ENCODE data around the gene NUDC.
"Not testable (repeated sequence)": the region's sequence is repeated elsewhere in the genome, so short reads cannot be mapped to it uniquely, and the experiment has no call there.

DNA sequence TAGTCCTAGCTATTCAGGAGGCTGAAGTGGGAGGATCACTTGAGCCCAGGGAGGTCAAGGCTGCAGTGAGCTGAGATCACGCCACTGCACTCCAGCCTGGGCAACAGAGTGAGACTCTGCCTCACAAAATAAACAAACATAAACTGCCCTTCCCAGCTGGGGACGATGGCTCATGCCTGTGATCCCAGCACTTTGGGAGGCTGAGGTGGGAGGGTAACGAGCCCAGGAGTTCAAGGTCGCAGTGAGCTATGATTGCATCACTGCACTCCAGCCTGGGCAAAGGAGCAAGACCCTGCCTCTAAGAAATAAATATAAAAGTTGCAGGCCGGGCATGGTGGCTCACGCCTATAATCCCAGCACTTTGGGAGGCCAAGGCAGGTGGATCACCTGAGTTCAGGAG, 39.9 kb upstream of the NUDC start:
- TF ChIP-seq ZBTB7B (CRISPR knock-in tag; IDR thresholded peaks at IDR 0.05) = 0 out of 2 replicates have a peak, but pooled peaks have one; percentile 22
- TF ChIP-seq, protein P1, sequence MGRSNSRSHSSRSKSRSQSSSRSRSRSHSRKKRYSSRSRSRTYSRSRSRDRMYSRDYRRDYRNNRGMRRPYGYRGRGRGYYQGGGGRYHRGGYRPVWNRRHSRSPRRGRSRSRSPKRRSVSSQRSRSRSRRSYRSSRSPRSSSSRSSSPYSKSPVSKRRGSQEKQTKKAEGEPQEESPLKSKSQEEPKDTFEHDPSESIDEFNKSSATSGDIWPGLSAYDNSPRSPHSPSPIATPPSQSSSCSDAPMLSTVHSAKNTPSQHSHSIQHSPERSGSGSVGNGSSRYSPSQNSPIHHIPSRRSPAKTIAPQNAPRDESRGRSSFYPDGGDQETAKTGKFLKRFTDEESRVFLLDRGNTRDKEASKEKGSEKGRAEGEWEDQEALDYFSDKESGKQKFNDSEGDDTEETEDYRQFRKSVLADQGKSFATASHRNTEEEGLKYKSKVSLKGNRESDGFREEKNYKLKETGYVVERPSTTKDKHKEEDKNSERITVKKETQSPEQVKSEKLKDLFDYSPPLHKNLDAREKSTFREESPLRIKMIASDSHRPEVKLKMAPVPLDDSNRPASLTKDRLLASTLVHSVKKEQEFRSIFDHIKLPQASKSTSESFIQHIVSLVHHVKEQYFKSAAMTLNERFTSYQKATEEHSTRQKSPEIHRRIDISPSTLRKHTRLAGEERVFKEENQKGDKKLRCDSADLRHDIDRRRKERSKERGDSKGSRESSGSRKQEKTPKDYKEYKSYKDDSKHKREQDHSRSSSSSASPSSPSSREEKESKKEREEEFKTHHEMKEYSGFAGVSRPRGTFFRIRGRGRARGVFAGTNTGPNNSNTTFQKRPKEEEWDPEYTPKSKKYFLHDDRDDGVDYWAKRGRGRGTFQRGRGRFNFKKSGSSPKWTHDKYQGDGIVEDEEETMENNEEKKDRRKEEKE (IDR thresholded peaks at IDR 0.05) = not testable (repeated sequence)
- TF ChIP-seq, protein P2, sequence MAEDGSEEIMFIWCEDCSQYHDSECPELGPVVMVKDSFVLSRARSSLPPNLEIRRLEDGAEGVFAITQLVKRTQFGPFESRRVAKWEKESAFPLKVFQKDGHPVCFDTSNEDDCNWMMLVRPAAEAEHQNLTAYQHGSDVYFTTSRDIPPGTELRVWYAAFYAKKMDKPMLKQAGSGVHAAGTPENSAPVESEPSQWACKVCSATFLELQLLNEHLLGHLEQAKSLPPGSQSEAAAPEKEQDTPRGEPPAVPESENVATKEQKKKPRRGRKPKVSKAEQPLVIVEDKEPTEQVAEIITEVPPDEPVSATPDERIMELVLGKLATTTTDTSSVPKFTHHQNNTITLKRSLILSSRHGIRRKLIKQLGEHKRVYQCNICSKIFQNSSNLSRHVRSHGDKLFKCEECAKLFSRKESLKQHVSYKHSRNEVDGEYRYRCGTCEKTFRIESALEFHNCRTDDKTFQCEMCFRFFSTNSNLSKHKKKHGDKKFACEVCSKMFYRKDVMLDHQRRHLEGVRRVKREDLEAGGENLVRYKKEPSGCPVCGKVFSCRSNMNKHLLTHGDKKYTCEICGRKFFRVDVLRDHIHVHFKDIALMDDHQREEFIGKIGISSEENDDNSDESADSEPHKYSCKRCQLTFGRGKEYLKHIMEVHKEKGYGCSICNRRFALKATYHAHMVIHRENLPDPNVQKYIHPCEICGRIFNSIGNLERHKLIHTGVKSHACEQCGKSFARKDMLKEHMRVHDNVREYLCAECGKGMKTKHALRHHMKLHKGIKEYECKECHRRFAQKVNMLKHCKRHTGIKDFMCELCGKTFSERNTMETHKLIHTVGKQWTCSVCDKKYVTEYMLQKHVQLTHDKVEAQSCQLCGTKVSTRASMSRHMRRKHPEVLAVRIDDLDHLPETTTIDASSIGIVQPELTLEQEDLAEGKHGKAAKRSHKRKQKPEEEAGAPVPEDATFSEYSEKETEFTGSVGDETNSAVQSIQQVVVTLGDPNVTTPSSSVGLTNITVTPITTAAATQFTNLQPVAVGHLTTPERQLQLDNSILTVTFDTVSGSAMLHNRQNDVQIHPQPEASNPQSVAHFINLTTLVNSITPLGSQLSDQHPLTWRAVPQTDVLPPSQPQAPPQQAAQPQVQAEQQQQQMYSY (CRISPR knock-in tag; IDR thresholded peaks at IDR 0.05) = not testable (repeated sequence)
- TF ChIP-seq STAT5B (CRISPR knock-in tag; IDR thresholded peaks at IDR 0.05); EZH2 (conservative IDR thresholded peaks at IDR 0.05; ENCODE audit: low read depth, low read length); ZNF564 (CRISPR knock-in tag; IDR thresholded peaks at IDR 0.05); EP300 (CRISPR knock-in tag; IDR thresholded peaks at IDR 0.05; ENCODE audit: borderline replicate concordance); NFRKB (IDR thresholded peaks at IDR 0.05); ZNF430 (CRISPR knock-in tag; IDR thresholded peaks at IDR 0.05); ZNF232 (CRISPR knock-in tag; IDR thresholded peaks at IDR 0.05; ENCODE audit: borderline replicate concordance); TAF15 (IDR thresholded peaks at IDR 0.05; ENCODE audit: low read depth, low read length, poor library complexity, severe bottlenecking): not testable (repeated sequence)
- TF ChIP-seq NR2F6 (IDR thresholded peaks at IDR 0.05) = peak; percentile 79
- TF ChIP-seq NR2F6 (CRISPR knock-in tag; IDR thresholded peaks at IDR 0.05) = peak; percentile 90
- peak in 1 of 2 experiments; percentile 49; a peak in 1 of 4 replicates for TF ChIP-seq EP300 (IDR thresholded peaks at IDR 0.05; ENCODE audit: low read depth in 2 of 2, low read length in 2 of 2)
- TF ChIP-seq, protein P3, sequence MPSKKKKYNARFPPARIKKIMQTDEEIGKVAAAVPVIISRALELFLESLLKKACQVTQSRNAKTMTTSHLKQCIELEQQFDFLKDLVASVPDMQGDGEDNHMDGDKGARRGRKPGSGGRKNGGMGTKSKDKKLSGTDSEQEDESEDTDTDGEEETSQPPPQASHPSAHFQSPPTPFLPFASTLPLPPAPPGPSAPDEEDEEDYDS (CRISPR knock-in tag; IDR thresholded peaks at IDR 0.05) = not testable (repeated sequence)
- 0 out of 2 replicates have a peak, but pooled peaks have one; percentile 11 for TF ChIP-seq FOSL1 (CRISPR knock-in tag; IDR thresholded peaks at IDR 0.05; ENCODE audit: borderline replicate concordance)

Data from HepG2 (cell line).